GM10847 (cell line): ENCODE measurements around the gene SLC22A5.

Source experiments
- POLR2A ChIP-seq: IDR thresholded peaks from 2 replicates; pipeline ENCODE4 v1.6.1; 2011; ENCODE audit not compliant: insufficient read length; ENCODE audit errors: extremely low read depth

SLC22A5 gene

GRCh38 chr5:132425009-132425937, 55.8 kb downstream of the SLC22A5 start:
- TF ChIP-seq POLR2A: no peak

GRCh38 chr5:132425975-132426524, 56.5 kb downstream of the SLC22A5 start:
- no peak for TF ChIP-seq POLR2A

- TF ChIP-seq POLR2A: peak; percentile 25
Measured at GRCh38 chr5:132426525-132427138, 57.1 kb downstream of the SLC22A5 start.

DNA sequence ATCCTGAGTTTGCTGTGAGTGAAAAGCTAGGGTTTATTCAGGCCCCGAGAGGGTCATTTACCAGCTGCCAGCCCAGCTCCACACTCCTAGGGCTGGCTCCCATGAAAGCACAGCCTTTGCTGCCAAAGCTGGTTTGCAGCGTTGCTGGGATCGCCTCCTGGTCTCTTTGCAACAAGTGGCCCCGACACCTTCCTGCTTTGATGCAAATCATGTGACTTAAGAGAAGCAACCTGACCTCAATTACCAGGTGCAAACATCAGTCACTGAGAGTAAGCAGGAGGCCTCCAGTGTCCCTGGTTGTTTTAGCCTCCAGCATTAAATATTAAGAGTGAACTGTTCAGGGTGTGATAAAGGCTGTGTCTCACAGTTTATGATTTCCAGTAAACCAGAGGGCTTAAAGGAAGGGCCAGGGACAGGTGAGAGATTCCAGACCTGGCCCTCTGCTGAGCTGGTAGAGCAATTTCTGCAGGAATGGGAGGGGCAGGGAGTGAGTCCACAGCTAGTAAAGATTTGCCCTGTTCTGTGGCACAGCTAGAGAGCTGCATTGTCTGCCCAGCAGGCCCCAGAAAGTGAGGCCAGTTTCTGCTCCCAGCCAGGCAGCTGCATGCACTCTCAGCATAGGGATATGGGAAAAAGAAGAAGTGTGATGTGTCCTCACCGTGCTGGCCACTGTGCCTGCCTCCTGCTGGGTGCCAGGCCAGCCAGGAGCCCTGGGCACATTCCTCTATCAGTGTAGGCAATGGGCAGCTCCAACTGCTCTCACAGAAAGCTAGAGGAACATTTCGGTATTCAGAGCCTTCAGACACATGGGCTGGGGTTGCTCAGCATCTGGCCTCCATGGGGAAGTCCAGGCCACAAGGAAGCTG, 58.0 kb downstream of the SLC22A5 start:
- no peak for TF ChIP-seq POLR2A

GRCh38 chr5:132428147-132428482, 58.6 kb downstream of the SLC22A5 start:
- no peak for TF ChIP-seq POLR2A

DNA sequence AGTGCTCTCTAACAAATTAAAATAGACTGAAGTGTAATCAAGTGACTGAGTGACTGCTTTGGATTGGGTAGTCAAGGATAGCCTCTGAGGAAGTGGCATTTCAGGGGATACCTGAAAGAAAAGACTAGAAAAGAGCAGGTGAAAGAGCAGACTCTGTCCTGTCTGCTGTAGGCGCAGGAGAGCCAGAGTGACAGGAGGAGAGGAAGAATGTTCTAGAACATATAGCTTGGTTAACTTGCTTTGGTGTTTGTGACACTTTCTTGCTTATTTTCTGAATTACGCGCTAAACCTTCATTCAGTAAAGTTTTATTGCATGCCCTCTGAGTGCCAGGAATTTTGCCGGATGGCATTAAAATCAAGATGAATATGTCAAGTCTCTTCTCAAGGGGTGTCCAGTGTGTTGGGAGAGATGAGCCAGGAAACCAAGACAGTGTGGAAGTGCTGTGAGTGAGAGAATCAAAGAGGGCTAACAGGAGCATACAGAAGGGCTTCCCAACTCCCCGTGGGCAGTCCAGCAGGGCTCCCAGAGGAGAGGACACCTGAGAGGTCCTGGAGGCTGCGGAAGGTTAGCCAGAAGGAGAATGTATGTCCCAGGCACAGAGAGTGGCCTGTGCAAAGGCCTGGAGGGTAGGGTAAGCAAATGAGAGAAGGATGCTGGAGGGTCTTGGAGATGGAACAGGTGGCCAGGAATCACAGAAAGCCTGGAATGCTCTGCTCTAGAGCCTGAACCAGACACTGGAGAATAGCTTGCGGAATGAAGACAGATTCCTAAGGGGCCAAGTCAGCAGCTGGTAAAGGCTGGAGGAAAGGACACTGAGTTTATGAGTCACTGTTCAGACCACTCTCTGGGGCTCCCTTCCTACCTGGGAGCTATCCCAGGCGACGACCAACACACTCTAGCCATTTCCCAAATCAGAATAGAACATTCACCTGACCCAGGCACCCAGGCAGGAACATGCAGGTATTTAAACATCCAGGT, 59.3 kb downstream of the SLC22A5 start:
- TF ChIP-seq POLR2A: no peak

GRCh38 chr5:132429463-132430440, 60.2 kb downstream of the SLC22A5 start:
- TF ChIP-seq POLR2A: no peak

GRCh38 chr5:132430746-132431145, 61.2 kb downstream of the SLC22A5 start:
- no peak for TF ChIP-seq POLR2A

DNA sequence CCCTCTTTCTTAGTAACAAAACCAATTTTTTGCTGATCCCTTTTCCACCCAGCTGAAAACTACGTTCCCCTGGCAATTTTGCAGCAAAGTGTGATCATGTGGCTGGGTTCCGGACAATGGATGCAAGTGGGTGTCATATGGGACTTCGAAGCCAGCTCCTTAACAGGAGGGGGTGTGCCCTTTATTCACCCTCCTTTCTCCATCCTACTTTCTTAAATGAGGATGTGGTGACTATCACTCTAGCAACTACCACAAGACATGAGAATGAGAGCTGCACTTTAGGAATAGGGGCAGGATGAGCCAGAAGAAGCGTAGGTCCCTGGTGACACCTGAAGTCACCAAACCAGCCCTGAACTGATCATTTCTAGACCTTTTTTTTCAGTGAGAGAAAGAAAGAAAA, 62.1 kb downstream of the SLC22A5 start:
- no peak for TF ChIP-seq POLR2A

DNA sequence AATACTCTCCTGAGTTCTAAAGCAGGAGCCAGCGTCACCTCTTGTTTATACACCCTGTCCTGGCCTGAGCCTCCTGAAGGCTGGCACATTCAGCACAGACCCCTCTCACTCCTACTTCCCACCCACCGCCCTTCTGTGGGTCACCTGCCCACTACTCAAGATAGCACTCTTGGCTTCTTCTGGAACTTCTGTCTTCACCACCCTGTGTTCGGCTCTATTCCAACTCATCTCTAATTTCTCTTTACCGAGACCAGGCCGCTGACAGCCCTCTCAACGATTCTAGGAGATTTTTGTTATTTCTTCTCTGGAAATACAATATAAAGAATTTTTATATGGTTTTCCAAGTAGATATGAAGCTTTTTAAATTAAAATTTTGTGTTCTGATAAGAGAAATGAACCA, 63.6 kb downstream of the SLC22A5 start:
- no peak for TF ChIP-seq POLR2A

DNA sequence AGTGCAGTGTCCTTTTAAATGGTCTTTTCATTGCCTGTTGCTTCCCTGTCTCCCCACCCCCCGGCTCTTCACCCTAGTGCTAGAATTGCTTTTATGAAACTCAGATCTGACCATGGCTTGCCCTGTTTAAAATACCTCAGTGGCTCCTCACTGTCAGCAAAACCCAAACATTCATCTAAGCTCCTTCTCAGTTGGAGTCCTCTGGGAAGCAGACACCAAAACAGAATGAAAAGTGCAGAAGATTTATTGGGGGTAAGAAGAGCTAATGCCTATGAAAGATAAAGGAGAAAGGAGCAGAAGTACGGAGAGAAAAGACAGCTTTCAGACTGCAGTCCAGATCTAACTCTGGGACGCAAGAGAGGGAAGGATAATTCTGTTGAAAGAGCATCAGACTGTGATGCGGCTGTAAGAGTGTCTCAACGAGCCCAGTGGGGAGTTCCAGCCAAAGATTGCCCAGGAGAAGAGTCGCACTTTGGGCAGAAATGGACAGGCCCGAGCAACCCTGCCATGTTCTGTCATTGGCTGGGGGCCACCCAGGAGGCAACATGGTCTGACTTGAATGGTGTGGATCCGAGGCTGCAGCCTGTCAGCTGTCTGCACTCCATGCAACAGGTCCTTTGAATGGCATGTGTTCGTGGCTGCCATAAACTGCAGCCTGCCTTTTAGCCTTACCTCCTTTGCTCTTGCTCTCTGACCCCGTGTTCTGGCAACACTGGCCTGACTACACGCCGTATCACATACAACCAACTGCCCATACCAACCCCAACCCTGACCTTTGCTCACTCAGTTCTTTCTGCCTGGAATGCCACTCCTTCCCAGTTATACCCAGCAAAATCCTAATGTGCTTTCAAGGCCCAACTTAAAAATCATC, 65.1 kb downstream of the SLC22A5 start:
- TF ChIP-seq POLR2A: no peak

DNA sequence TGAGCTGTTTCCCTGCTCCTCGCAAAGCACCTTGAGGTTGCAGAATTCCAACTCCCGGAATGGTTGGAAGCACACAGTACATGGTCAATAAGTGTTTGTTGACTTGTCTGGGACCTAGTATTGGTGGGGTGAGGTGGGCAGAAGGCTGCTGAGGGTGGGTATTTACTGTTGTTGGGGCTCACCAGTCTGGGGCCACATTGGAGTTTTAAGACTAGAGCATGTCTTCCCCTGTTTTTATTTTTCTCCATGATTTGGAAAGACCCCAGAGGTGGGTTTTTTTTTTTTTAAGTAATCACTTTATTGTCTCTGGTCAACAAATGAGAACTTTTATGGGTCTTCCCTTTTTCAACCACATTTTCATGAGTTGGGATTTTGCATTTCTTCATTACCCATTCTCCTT, 65.9 kb downstream of the SLC22A5 start:
- TF ChIP-seq POLR2A: no peak

DNA sequence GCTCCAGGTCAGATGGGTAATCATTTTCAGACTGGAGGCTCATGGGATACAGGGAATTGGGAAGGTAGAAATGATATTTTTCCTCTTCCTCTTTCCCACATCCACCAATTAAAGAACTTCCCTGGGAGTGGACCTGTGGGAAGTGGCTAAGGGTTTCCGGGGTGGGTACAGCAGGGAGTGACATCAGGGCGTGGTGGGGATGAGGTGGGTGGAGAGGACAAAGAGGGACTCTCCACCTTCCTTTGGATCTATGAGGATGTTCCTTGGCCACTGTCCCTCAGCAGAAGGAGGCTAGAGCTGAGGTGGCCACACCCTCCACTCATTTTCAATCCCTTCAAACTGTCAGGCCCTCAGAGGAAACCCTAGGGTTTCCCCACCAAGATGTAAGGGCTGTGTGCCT, 66.4 kb downstream of the SLC22A5 start:
- TF ChIP-seq POLR2A: no peak
